Measurements from ENCODE around the gene WNT8B.

DNA sequence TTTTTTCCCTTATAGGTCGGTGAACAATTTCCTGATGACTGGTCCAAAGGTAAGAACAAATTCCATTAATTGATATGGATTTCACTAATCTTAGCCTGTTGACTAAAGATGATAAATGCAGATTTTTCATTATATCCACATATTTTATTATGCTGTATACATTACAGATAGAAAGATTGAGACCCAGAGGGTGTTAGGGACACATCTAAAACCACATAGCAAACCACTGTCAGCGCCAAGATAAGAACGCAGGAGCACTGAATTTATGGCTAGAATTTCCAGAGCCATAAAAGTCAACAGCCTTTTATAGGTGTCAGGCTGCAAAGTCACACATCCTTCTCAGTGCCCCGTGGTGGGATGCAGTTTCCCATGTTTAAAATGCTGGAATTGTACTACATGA lies 16.2 kb downstream of the WNT8B start:
- TF ChIP-seq, protein P1, sequence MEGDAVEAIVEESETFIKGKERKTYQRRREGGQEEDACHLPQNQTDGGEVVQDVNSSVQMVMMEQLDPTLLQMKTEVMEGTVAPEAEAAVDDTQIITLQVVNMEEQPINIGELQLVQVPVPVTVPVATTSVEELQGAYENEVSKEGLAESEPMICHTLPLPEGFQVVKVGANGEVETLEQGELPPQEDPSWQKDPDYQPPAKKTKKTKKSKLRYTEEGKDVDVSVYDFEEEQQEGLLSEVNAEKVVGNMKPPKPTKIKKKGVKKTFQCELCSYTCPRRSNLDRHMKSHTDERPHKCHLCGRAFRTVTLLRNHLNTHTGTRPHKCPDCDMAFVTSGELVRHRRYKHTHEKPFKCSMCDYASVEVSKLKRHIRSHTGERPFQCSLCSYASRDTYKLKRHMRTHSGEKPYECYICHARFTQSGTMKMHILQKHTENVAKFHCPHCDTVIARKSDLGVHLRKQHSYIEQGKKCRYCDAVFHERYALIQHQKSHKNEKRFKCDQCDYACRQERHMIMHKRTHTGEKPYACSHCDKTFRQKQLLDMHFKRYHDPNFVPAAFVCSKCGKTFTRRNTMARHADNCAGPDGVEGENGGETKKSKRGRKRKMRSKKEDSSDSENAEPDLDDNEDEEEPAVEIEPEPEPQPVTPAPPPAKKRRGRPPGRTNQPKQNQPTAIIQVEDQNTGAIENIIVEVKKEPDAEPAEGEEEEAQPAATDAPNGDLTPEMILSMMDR (IDR thresholded peaks at IDR 0.05; ENCODE audit: low read depth, low read length): no peak
- no peak for TF ChIP-seq POLR2A (IDR thresholded peaks at IDR 0.05; ENCODE audit: extremely low read depth, insufficient read length)
